Transverse colon (tissue), 4 donors: ENCODE data around the gene SHISA9. TPM values are rescaled to one million over a fixed set of nuclear protein-coding genes. Genes with fewer than 3 reads are reported as not detected.
"Not testable (repeated sequence)": the region's sequence is repeated elsewhere in the genome, so short reads cannot be mapped to it uniquely, and the experiment has no call there.

ENCODE experiments used
- DNase-seq: peaks from one replicate; pipeline ENCODE4 v3.0.0-alpha.2; 2019
- H3K27ac ChIP-seq, 4 donors: fragments of 200-600 bp; sonication (generic); 2 replicates each; pipeline ENCODE4 v1.5.1; 2016 to 2018; ENCODE audit warnings: inconsistent platforms in 4 of 4
- H3K27me3 ChIP-seq: fragments of 200-600 bp; sonication (generic); 2 replicates; pipeline ENCODE4 v1.5.1; 2017; ENCODE audit warnings: inconsistent platforms
- H3K36me3 ChIP-seq, 4 donors: fragments of 200-600 bp; sonication (generic); 2 replicates each; pipeline ENCODE4 v1.5.1; 2017 to 2019; ENCODE audit warnings: inconsistent platforms in 4 of 4
- H3K4me1 ChIP-seq, 4 donors: fragments of 200-600 bp; sonication (generic); 2 replicates each; pipeline ENCODE4 v1.5.1; 2017 to 2020; ENCODE audit warnings: inconsistent platforms in 4 of 4
- H3K4me3 ChIP-seq, 4 donors: fragments of 200-600 bp; sonication (generic); 1 replicate in 1 of 4; 2 replicates in 3 of 4; pipeline versions ENCODE4 v1.5.1 to v1.6.1; 2017 to 2019; ENCODE audit warnings: inconsistent platforms in 4 of 4
- H3K9me3 ChIP-seq, 2 donors: fragments of 200-600 bp; sonication (generic); 2 replicates each; pipeline ENCODE4 v1.5.1; 2017 to 2019; ENCODE audit warnings: inconsistent platforms in 2 of 2
- EP300 ChIP-seq: sonication (generic); formaldehyde crosslinking; IDR thresholded peaks from one replicate; pipeline ENCODE4 v1.6.1; 2017; ENCODE audit warnings: antibody characterized with exemption, low read depth
- POLR2A ChIP-seq: fragments of 450-650 bp; IDR thresholded peaks from one replicate; pipeline ENCODE4 v1.6.1; 2016; ENCODE audit warnings: antibody characterized with exemption, mild to moderate bottlenecking, moderate library complexity
- POLR2AphosphoS5 ChIP-seq, 3 donors: sonication (generic); formaldehyde crosslinking; IDR thresholded peaks; one replicate each; pipeline ENCODE4 v1.6.1; 2016; ENCODE audit warnings: antibody characterized with exemption in 3 of 3
- WGBS, 2 donors: methylation state at CpG; one replicate each; pipeline ENCODE4 v1.1.5; 2018; ENCODE audit warnings: low coverage in 1 of 2; 5-methylcytosine and 5-hydroxymethylcytosine counted together
- in situ Hi-C, 4 donors: fragments of 200-750 bp; cut with MboI; loops; one replicate each; pipeline versions ENCODE4 v1.15.0 to v1.15.1; 2017; ENCODE audit warnings: low sequenced_read_pairs in 3 of 4, low pct_ligation_motif_present in 1 of 4, low pct_unique_long_range_greater_than_20kb in 1 of 4
- intact Hi-C: fragments of 100-400 bp; cut with DNase I; formaldehyde crosslinking; loops from one replicate; pipeline ENCODE4 v1.15.1; 2023; ENCODE audit warnings: low total_unique reads
- total RNA-seq, 4 donors: library from RNA; depleted of rRNA; stranded (reverse); fragments of >200 nt; gene quantifications; one replicate each; pipeline ENCODE4 v1.1.0, GENCODE V29; 2016
- TF ChIP-seq, protein P1 (sequence below), 5 experiments: fragments of 200-600 bp in 3 of 5; fragments of 450-650 bp in 2 of 5; sonication (generic) in 3 of 5; IDR thresholded peaks; 1 replicate in 2 of 5; 2 replicates in 3 of 5; pipeline ENCODE4 v1.5.1; 2016 to 2017; ENCODE audit warnings: antibody characterized with exemption in 5 of 5, inconsistent platforms in 3 of 5, mild to moderate bottlenecking in 2 of 5, moderate library complexity in 1 of 5

Gene SHISA9
- total RNA-seq, 4 donors from 2014 or later, result 1.3 to 37.6 (median 2.1) TPM

DNA sequence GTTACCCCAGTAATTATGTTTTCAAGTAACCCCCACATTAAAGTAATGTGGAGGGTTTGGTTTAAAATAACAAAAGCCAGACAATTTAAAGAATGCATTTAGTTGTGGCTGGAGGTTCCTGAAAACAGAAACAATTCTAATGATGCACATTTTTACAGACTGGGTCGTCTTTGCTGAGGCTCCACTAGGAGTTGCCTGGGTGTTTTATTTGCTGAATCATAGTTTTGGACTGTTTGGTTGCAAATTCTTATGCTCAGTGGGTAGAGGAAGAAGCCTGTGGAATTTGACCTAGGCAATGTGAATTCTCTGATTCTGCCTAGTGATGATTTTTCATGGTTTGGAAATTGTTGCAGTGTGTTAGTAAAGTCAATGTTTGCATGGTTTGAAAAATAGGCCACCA lies 16.3 kb downstream of the SHISA9 start:
- Histone ChIP-seq H3K9me3 (no peaks in the 10 kb centered on the region), H3K27me3 (no peaks in the 10 kb centered on the region), H3K36me3 (no peaks in the 10 kb centered on the region), H3K27ac (no peak overlapping the region), H3K4me3 (no peak overlapping the region), H3K4me1 (no peaks in the 10 kb centered on the region)
- in situ Hi-C loops, result loop anchor here in 1 of 4 donors (10.0 kb wide), 1 partner anchor 57 kb away; no protein-coding TSS in a partner anchor
- intact Hi-C loops, result no loop called here
- no peak for DNase-seq
- WGBS, 2 donors, result 17 to 50% methylated on average over 1 of the region's 1 CpG
- TF ChIP-seq, protein P1, sequence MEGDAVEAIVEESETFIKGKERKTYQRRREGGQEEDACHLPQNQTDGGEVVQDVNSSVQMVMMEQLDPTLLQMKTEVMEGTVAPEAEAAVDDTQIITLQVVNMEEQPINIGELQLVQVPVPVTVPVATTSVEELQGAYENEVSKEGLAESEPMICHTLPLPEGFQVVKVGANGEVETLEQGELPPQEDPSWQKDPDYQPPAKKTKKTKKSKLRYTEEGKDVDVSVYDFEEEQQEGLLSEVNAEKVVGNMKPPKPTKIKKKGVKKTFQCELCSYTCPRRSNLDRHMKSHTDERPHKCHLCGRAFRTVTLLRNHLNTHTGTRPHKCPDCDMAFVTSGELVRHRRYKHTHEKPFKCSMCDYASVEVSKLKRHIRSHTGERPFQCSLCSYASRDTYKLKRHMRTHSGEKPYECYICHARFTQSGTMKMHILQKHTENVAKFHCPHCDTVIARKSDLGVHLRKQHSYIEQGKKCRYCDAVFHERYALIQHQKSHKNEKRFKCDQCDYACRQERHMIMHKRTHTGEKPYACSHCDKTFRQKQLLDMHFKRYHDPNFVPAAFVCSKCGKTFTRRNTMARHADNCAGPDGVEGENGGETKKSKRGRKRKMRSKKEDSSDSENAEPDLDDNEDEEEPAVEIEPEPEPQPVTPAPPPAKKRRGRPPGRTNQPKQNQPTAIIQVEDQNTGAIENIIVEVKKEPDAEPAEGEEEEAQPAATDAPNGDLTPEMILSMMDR (IDR thresholded peaks at IDR 0.05), result no peak
- TF ChIP-seq EP300 (no peak), POLR2AphosphoS5 (IDR thresholded peaks at IDR 0.05) (no peak), POLR2A (no peak)

DNA sequence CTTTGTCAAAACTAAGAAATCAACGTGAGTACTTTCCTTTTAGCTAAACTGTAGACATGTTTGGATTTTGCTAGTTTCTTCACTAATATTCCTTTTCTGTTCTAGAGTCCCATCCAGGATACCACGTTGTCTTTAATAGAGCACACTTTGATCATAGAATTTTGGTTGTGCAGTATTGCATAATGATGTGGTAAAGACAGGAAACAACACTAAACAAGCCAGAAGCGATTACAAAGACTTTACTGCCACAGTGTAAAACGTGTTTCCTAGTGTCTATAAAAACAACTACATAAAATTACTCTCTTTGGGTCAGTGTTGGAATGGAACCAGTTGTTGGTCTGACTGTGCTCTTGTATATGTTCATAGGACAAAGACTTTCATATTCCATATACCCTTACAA lies 19.3 kb downstream of the SHISA9 start:
- Histone ChIP-seq H3K27me3 (no peaks in the 10 kb centered on the region), H3K36me3 (no peaks in the 10 kb centered on the region), H3K4me3 (no peak overlapping the region), H3K9me3 (no peaks in the 10 kb centered on the region), H3K4me1 (no peaks in the 10 kb centered on the region), H3K27ac (no peak overlapping the region)
- intact Hi-C loops, result no loop called here
- DNase-seq, result no peak
- WGBS, 2 donors, result 48 to 53% methylated on average over 4 of the region's 4 CpGs
- TF ChIP-seq, protein P1 (IDR thresholded peaks at IDR 0.05), result no peak
- TF ChIP-seq POLR2A (no peak), POLR2AphosphoS5 (IDR thresholded peaks at IDR 0.05) (no peak), EP300 (no peak)
- in situ Hi-C loops, result no loop called here

DNA sequence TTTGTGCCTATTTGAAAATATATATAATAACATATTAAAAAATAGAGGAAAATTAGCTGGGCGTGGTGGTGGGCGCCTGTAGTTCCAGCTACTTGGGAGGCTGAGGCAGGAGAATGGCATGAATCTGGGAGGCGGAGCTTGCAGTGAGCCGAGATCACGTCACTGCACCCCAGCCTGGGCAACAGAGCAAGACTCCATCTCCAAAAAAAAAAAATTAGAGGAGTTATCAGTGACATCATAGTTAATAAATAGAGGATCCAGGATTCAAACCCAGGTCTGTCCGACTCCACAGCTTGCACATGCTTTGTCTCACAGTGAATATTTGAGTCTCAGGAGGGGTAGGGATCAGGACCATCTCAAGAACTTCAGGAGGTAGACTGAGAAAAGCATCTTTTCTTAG lies 22.2 kb downstream of the SHISA9 start:
- H3K4me3 ChIP-seq, H3K9me3 ChIP-seq, H3K27me3 ChIP-seq, H3K4me1 ChIP-seq, DNase-seq, intact Hi-C loops, H3K36me3 ChIP-seq, H3K27ac ChIP-seq, in situ Hi-C loops: not testable (repeated sequence)
- WGBS, 2 donors, result 76 to 87% methylated on average over 6 of the region's 6 CpGs

DNA sequence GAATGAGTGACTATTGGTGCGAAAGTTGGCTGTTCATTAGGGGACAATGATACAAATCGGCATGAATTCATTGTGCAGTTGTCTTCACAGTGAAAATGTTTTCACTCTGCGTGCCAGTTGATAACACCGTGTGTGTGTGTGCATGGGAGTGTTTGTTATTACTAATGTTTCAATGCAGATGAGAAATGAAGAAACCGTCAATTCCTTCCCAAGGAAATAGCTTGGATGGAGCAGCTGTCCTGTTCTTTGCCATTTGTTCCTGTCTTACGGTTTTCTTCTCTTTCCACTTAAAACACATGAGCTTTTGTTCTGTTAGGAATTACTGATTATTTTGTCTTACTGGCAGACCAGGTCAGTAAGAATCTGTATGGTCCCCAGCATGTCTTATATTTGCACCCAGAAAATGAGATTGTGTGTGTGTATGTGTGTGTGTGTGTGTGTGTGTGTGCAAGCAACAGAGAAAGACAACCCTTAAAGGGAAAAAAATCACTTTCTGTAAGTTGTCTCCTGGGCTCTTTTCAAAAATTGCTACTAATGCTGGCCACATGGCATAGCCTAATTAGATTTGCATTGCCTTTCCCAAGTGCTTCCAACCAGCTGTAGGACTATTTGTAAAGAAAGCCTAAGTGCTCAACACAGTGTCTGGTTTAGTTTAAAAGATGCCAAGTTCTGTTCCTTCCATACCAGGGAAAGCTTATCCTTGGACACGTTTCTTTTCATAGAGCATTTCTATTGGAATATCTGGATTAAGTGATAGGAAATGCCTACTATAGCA lies 23.8 kb downstream of the SHISA9 start:
- Histone ChIP-seq H3K27ac (no peak overlapping the region), H3K4me1 (no peaks in the 10 kb centered on the region), H3K36me3 (no peaks in the 10 kb centered on the region), H3K4me3 (no peak overlapping the region), H3K27me3 (no peaks in the 10 kb centered on the region), H3K9me3 (no peaks in the 10 kb centered on the region)
- no peak for DNase-seq
- no peak for TF ChIP-seq POLR2AphosphoS5 (IDR thresholded peaks at IDR 0.05)
- TF ChIP-seq, protein P1 (IDR thresholded peaks at IDR 0.05), result no peak
- no peak for TF ChIP-seq POLR2A
- TF ChIP-seq EP300, result no peak
- 79 to 80% methylated on average over 7 of the region's 7 CpGs for WGBS, 2 donors
- intact Hi-C loops (no loop called here), in situ Hi-C loops (no loop called here)

DNA sequence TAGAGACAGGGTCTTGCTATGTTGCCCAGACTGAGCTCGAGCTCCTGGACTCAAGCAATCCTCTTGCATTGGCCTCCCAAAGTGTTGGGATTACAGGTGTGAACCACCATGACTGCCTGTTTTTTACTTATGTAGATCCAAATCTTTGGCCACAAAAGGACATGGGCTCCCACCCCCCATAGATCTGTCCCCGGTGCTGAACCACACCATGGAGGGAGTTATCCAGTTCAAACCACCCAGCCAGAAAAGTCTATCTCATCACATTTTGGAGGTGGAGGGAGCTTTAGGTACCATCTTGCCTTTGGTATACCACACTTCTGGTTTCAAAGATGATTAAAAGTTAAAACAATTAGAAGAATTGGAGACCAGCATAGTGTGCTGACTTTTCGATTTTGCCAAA lies 26.2 kb downstream of the SHISA9 start:
- Histone ChIP-seq H3K9me3 (no peaks in the 10 kb centered on the region), H3K4me1 (no peaks in the 10 kb centered on the region), H3K27me3 (no peaks in the 10 kb centered on the region), H3K4me3 (no peak overlapping the region), H3K27ac (no peak overlapping the region), H3K36me3 (no peaks in the 10 kb centered on the region)
- TF ChIP-seq POLR2A (no peak), POLR2AphosphoS5 (IDR thresholded peaks at IDR 0.05) (no peak), EP300 (no peak)
- TF ChIP-seq, protein P1 (IDR thresholded peaks at IDR 0.05), result no peak
- 73 to 100% methylated on average over 1 to 3 of the region's 3 CpGs for WGBS, 2 donors
- DNase-seq, result no peak
- in situ Hi-C loops, result no loop called here
- intact Hi-C loops, result no loop called here
